H1 (cell line): Measurements from ENCODE around the gene DHRS2. TPM values are rescaled to one million over a fixed set of nuclear protein-coding genes. Genes with fewer than 3 reads are reported as not detected.

ENCODE experiments used
- CTCF ChIA-PET: fragments of 300-600 bp; sonication (Branson Sonifier 250); formaldehyde crosslinking; loops from one replicate; lab custom pipeline; 2021; ENCODE audit not compliant: partially characterized antibody; lab: Charles Lee
- POLR2A ChIA-PET: fragments of 300-600 bp; sonication (Branson Sonifier 250); formaldehyde crosslinking; loops from one replicate; lab custom pipeline; 2021; ENCODE audit warnings: inconsistent platforms; ENCODE audit not compliant: partially characterized antibody; lab: Charles Lee
- DNase-seq, 2 experiments: peaks; one replicate each; pipeline versions ENCODE4 v3.0.0 to v3.0.0-alpha.2; 2010 to 2022; ENCODE audit warnings: low spot score in 2 of 2, low read depth in 1 of 2, mixed read lengths in 1 of 2
- FAIRE-seq: peaks from 2 replicates; lab custom pipeline; 2011; peaks lifted over from hg19 to GRCh38; lab: Jason Lieb, UNC
- H2AFZ ChIP-seq: 2 replicates; pipeline ENCODE4 v1.8.1; 2012; ENCODE audit warnings: low read length, inconsistent platforms
- H2AK5ac ChIP-seq: 2 replicates; pipeline ENCODE4 v1.6.1; 2013; ENCODE audit warnings: low read depth, low read length
- H2BK120ac ChIP-seq: replicated peaks from 2 replicates; pipeline ENCODE3; 2013; ENCODE audit warnings: low read depth, low read length, inconsistent platforms
- H2BK12ac ChIP-seq: 2 replicates; pipeline ENCODE4 v1.6.1; 2013; ENCODE audit warnings: low read depth, low read length
- H2BK15ac ChIP-seq: 2 replicates; pipeline ENCODE4 v1.6.1; 2013; ENCODE audit warnings: low read length
- H2BK20ac ChIP-seq: 2 replicates; pipeline ENCODE4 v1.6.1; 2013; ENCODE audit warnings: low read length
- H2BK5ac ChIP-seq: 2 replicates; pipeline ENCODE4 v1.6.1; 2013; ENCODE audit warnings: low read depth, low read length
- H3K14ac ChIP-seq: 2 replicates; pipeline ENCODE4 v1.6.1; 2013; ENCODE audit warnings: inconsistent platforms; ENCODE audit not compliant: insufficient read length
- H3K18ac ChIP-seq: 2 replicates; pipeline ENCODE4 v1.6.1; 2013; ENCODE audit warnings: low read length; ENCODE audit errors: extremely low read depth
- H3K23ac ChIP-seq: 2 replicates; pipeline ENCODE4 v1.6.1; 2013; ENCODE audit warnings: inconsistent platforms; ENCODE audit not compliant: insufficient read length
- H3K23me2 ChIP-seq: 2 replicates; pipeline ENCODE4 v1.6.1; 2013; ENCODE audit warnings: low read depth, low read length
- H3K27ac ChIP-seq: 2 replicates; pipeline ENCODE4 v1.6.1; 2011; ENCODE audit warnings: low read depth, low read length, inconsistent platforms
- H3K27me3 ChIP-seq, 4 experiments: replicated peaks in 1 of 4; 1 replicate in 1 of 4; 2 replicates in 3 of 4; pipeline versions ENCODE4 v1.6.1 to v1.8.1; 2011 to 2013; ENCODE audit warnings: low read length in 3 of 4, mild to moderate bottlenecking in 3 of 4, inconsistent platforms in 2 of 4, mixed read lengths in 2 of 4, moderate library complexity in 1 of 4; ENCODE audit not compliant: control insufficient read depth in 3 of 4, insufficient read depth in 3 of 4; ENCODE audit errors: extremely low read depth in 1 of 4
- H3K36me3 ChIP-seq, 4 experiments: 2 replicates each; pipeline versions ENCODE4 v1.6.1 to v1.8.1; 2011 to 2013; ENCODE audit warnings: mild to moderate bottlenecking in 4 of 4, low read length in 3 of 4, moderate library complexity in 2 of 4, control low read depth in 1 of 4, inconsistent platforms in 1 of 4; ENCODE audit not compliant: insufficient read depth in 4 of 4, control insufficient read depth in 2 of 4
- H3K4ac ChIP-seq: replicated peaks from 2 replicates; pipeline ENCODE3; 2013; ENCODE audit warnings: low read length, low read depth, mixed read lengths, inconsistent platforms; ENCODE audit not compliant: insufficient read length
- H3K4me1 ChIP-seq, 4 experiments: replicated peaks in 1 of 4; 1 replicate in 1 of 4; 2 replicates in 3 of 4; pipeline versions ENCODE4 v1.6.1 to v1.8.1; 2011 to 2013; ENCODE audit warnings: low read length in 3 of 4, inconsistent platforms in 2 of 4, mixed read lengths in 1 of 4; ENCODE audit not compliant: insufficient read depth in 4 of 4, control insufficient read depth in 3 of 4
- H3K4me2 ChIP-seq, 2 experiments: 2 replicates each; pipeline versions ENCODE4 v1.6.1 to v1.8.1; 2011 to 2013; ENCODE audit warnings: low read depth in 2 of 2, low read length in 2 of 2, control low read depth in 1 of 2, inconsistent platforms in 1 of 2, mild to moderate bottlenecking in 1 of 2; ENCODE audit not compliant: insufficient read depth in 1 of 2
- H3K4me3 ChIP-seq, 4 experiments: fragments of 200-600, 300-600 bp in 1 of 4; sonication (generic), shearing (Covaris generic), sonication (Bioruptor Twin) in 1 of 4; 2 replicates each; pipeline versions ENCODE4 v1.5.1 to v1.8.1; 2011 to 2016; ENCODE audit warnings: low read length in 4 of 4, low read depth in 3 of 4, control low read depth in 2 of 4, inconsistent platforms in 2 of 4, mild to moderate bottlenecking in 2 of 4, mixed read lengths in 1 of 4, moderate library complexity in 1 of 4; ENCODE audit not compliant: insufficient read depth in 2 of 4; ENCODE audit errors: extremely low read depth in 1 of 4
- H3K56ac ChIP-seq: replicated peaks from 2 replicates; pipeline ENCODE3; 2013; ENCODE audit warnings: low read depth, mild to moderate bottlenecking, mixed read lengths, low read length, inconsistent platforms; ENCODE audit not compliant: insufficient read length
- H3K79me1 ChIP-seq: 2 replicates; pipeline ENCODE4 v1.6.1; 2013; ENCODE audit warnings: low read depth, low read length, control low read depth
- H3K79me2 ChIP-seq, 2 experiments: 2 replicates each; pipeline versions ENCODE4 v1.6.1 to v1.8.1; 2012 to 2013; ENCODE audit warnings: low read length in 2 of 2, mild to moderate bottlenecking in 2 of 2, inconsistent platforms in 1 of 2; ENCODE audit not compliant: insufficient read depth in 2 of 2, control insufficient read depth in 1 of 2
- H3K9ac ChIP-seq, 4 experiments: replicated peaks in 1 of 4; 1 replicate in 1 of 4; 2 replicates in 3 of 4; pipeline versions ENCODE4 v1.6.1 to v1.8.1; 2011 to 2013; ENCODE audit warnings: low read depth in 3 of 4, low read length in 3 of 4, control low read depth in 2 of 4, mild to moderate bottlenecking in 2 of 4, moderate library complexity in 2 of 4, inconsistent platforms in 1 of 4; ENCODE audit errors: extremely low read depth in 1 of 4
- H3K9me3 ChIP-seq, 2 experiments: 2 replicates each; pipeline versions ENCODE4 v1.6.1 to v1.8.1; 2012 to 2013; ENCODE audit warnings: mild to moderate bottlenecking in 2 of 2, moderate library complexity in 2 of 2, control low read depth in 1 of 2, inconsistent platforms in 1 of 2, low read depth in 1 of 2, low read length in 1 of 2, mixed read lengths in 1 of 2; ENCODE audit not compliant: insufficient read depth in 2 of 2
- H4K20me1 ChIP-seq, 2 experiments: replicated peaks in 1 of 2; 2 replicates each; pipeline versions ENCODE3 to v1.8.1; 2011 to 2013; ENCODE audit warnings: inconsistent platforms in 2 of 2, low read length in 2 of 2, mild to moderate bottlenecking in 1 of 2; ENCODE audit not compliant: insufficient read depth in 2 of 2, control insufficient read depth in 1 of 2
- H4K5ac ChIP-seq: 2 replicates; pipeline ENCODE4 v1.6.1; 2013; ENCODE audit warnings: low read length, low read depth, mixed read lengths, inconsistent platforms; ENCODE audit not compliant: insufficient read length
- H4K8ac ChIP-seq: 2 replicates; pipeline ENCODE4 v1.8.0; 2013; ENCODE audit warnings: mild to moderate bottlenecking, moderate library complexity, low read length, inconsistent platforms; ENCODE audit not compliant: insufficient read depth; ENCODE audit errors: extremely low read depth
- H4K91ac ChIP-seq: replicated peaks from 2 replicates; pipeline ENCODE3; 2013; ENCODE audit warnings: low read length, mixed read lengths, inconsistent platforms; ENCODE audit not compliant: insufficient read length
- CBX5 ChIP-seq: fragments of 300-800, 300-1000 bp; sonication (generic); IDR thresholded peaks from 2 replicates; pipeline ENCODE4 v1.7.1; 2016; ENCODE audit warnings: antibody characterized with exemption, low read length, low read depth
- CHD2 ChIP-seq: IDR thresholded peaks from 2 replicates; pipeline ENCODE4 v1.6.1; 2012; ENCODE audit warnings: low read length, improper control_type of control experiment
- CREB1 ChIP-seq: IDR thresholded peaks from 2 replicates; pipeline ENCODE4 v1.6.1; 2012; ENCODE audit warnings: inconsistent platforms
- CTBP2 ChIP-seq: IDR thresholded peaks from 2 replicates; pipeline ENCODE4 v1.7.0; 2011; ENCODE audit warnings: borderline replicate concordance, mild to moderate bottlenecking, moderate library complexity, mixed read lengths, low read length; ENCODE audit not compliant: insufficient read depth, insufficient read length
- EZH2 ChIP-seq: fragments of 200-600 bp; sonication (generic); IDR thresholded peaks from 2 replicates; pipeline ENCODE4 v1.7.1; 2012; ENCODE audit warnings: low read depth, mild to moderate bottlenecking, moderate library complexity, low read length, inconsistent platforms; ENCODE audit not compliant: severe bottlenecking
- HDAC2 ChIP-seq, 2 experiments: fragments of 300-600 bp in 1 of 2; sonication (generic) in 1 of 2; IDR thresholded peaks; 2 replicates each; pipeline ENCODE4 v1.6.1; 2011 to 2012; ENCODE audit warnings: low read depth in 2 of 2, low read length in 2 of 2, mild to moderate bottlenecking in 2 of 2, moderate library complexity in 2 of 2, borderline replicate concordance in 1 of 2, inconsistent platforms in 1 of 2
- JUND ChIP-seq: IDR thresholded peaks from 2 replicates; pipeline ENCODE4 v1.6.1; 2011; ENCODE audit warnings: mild to moderate bottlenecking, improper control_type of control experiment, low read length
- POLR2AphosphoS5 ChIP-seq: IDR thresholded peaks from 2 replicates; pipeline ENCODE4 v1.6.1; 2011; ENCODE audit warnings: low read depth, low read length
- RBBP5 ChIP-seq: IDR thresholded peaks from 2 replicates; pipeline ENCODE4 v1.7.1; 2012; ENCODE audit warnings: low read depth, mild to moderate bottlenecking, inconsistent platforms, low read length, moderate library complexity, borderline replicate concordance
- RXRA ChIP-seq: IDR thresholded peaks from 2 replicates; pipeline ENCODE4 v1.6.1; 2011; ENCODE audit warnings: low read depth, mild to moderate bottlenecking, low read length, moderate library complexity; ENCODE audit not compliant: insufficient read depth
- TEAD4 ChIP-seq: IDR thresholded peaks from 2 replicates; pipeline ENCODE4 v1.6.1; 2012; ENCODE audit warnings: low read depth, low read length, inconsistent platforms, mixed read lengths
- WGBS, 2 experiments: shearing (Covaris generic) in 1 of 2; methylation state at CpG; one replicate each; pipeline versions ENCODE4 v1.1.6 to v1.1.7; 2013 to 2015; ENCODE audit warnings: low lambda C conversion rate in 2 of 2, mixed read lengths in 2 of 2, inconsistent platforms in 1 of 2, low coverage in 1 of 2, missing lambda C conversion rate in 1 of 2; ENCODE audit not compliant: insufficient replicate concordance in 2 of 2, insufficient coverage in 1 of 2, insufficient read length in 1 of 2; ENCODE audit errors: extremely low coverage in 1 of 2, missing lambda C conversion rate in 1 of 2; 5-methylcytosine and 5-hydroxymethylcytosine counted together
- polyA plus RNA-seq, 7 experiments: library from polyadenylated mRNA; depleted of rRNA in 3 of 7; stranded (reverse) in 5 of 7; unstranded in 2 of 7; fragments of >200 nt in 5 of 7; fragments of 200-250 nt in 2 of 7; gene quantifications; 1 replicate in 5 of 7; 2 replicates in 1 of 7; 4 replicates in 1 of 7; pipeline versions ENCODE4 v1.2.1 to v1.2.3, GENCODE V29; 2011 to 2013; ENCODE audit warnings: missing spikeins in 2 of 7, mixed read lengths in 2 of 7
- total RNA-seq: library from RNA; stranded (reverse); fragmentation: NEBNext Ultra II Directional; extraction: Animal tissue kit (Norgen Biotek cat#: 25700); gene quantifications from 2 replicates; pipeline ENCODE4 v1.2.1, GENCODE V29; 2021
- TF ChIP-seq, protein P1 (sequence below): IDR thresholded peaks from 2 replicates; pipeline ENCODE4 v1.6.1; 2012; ENCODE audit warnings: inconsistent platforms
- TF ChIP-seq, protein P2 (sequence below): IDR thresholded peaks from 2 replicates; pipeline ENCODE4 v1.6.1; 2012; ENCODE audit warnings: inconsistent platforms

DHRS2 gene
- total and polyA plus RNA-seq, 2 of the 8 experiments (the other 6 are each of a cell fraction or from before 2014, with no cell fraction given): 1.1 to 3.5 TPM

GRCh38 chr14:23663711-23664110, 27.5 kb downstream of the DHRS2 start:
- FAIRE-seq (no peak), DNase-seq (no peak)
- H3K4me2 ChIP-seq: no peak overlapping the region
- H2BK15ac ChIP-seq: no peak overlapping the region
- no peak overlapping the region for H3K23ac ChIP-seq
- no peak overlapping the region for H4K91ac ChIP-seq
- H2BK5ac ChIP-seq: no peak overlapping the region
- H3K14ac ChIP-seq: no peak overlapping the region
- no peak overlapping the region for H3K56ac ChIP-seq
- no peak overlapping the region for H2BK120ac ChIP-seq
- no peaks in the 10 kb centered on the region; the same call in 1 of the 2 replicates for H3K23me2 ChIP-seq
- no peaks in the 10 kb centered on the region for H4K20me1 ChIP-seq
- no peak overlapping the region for H2BK20ac ChIP-seq
- no peak overlapping the region for H4K5ac ChIP-seq
- no peak overlapping the region for H4K8ac ChIP-seq
- ChIA-PET CTCF (interaction anchor here (1.0 to 6.2 kb wide), 5 partner anchors 12 to 63 kb away, joined by 3 to 49 read pairs (median 5); no protein-coding TSS in a partner anchor), POLR2A (interaction anchor here (0.6 kb wide), 1 partner anchor 120 kb away, joined by 3 read pairs; no protein-coding TSS in a partner anchor)
- H3K79me2 ChIP-seq: no peaks in the 10 kb centered on the region
- H3K27me3 ChIP-seq: no peaks in the 10 kb centered on the region
- H3K27ac ChIP-seq: no peak overlapping the region
- H2AK5ac ChIP-seq: no peak overlapping the region
- no peaks in the 10 kb centered on the region for H3K9me3 ChIP-seq
- no peak overlapping the region for H3K4me3 ChIP-seq
- no peak overlapping the region for H3K4ac ChIP-seq
- H3K79me1 ChIP-seq: no peaks in the 10 kb centered on the region
- 89% methylated on average over 5 of the region's 5 CpGs; no CpG with 5 or more reads in 1 of the 2 experiments for WGBS, 2 experiments
- no peaks in the 10 kb centered on the region for H3K4me1 ChIP-seq
- no peak overlapping the region for H3K18ac ChIP-seq
- no peak overlapping the region for H2AFZ ChIP-seq
- no peak overlapping the region for H2BK12ac ChIP-seq
- H3K9ac ChIP-seq: no peak overlapping the region
- H3K36me3 ChIP-seq: no peaks in the 10 kb centered on the region
- no peak for TF ChIP-seq POLR2AphosphoS5
- no peak for TF ChIP-seq JUND
- TF ChIP-seq, protein P1, sequence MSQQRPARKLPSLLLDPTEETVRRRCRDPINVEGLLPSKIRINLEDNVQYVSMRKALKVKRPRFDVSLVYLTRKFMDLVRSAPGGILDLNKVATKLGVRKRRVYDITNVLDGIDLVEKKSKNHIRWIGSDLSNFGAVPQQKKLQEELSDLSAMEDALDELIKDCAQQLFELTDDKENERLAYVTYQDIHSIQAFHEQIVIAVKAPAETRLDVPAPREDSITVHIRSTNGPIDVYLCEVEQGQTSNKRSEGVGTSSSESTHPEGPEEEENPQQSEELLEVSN: no peak
- TF ChIP-seq HDAC2 (IDR thresholded peaks at IDR 0.05; ENCODE audit: borderline replicate concordance in 1 of 2, low read depth in 2 of 2, low read length in 2 of 2): no peak
- no peak for TF ChIP-seq RXRA
- no peak for TF ChIP-seq RBBP5
- no peak for TF ChIP-seq CREB1
- TF ChIP-seq EZH2: no peak
- no peak for TF ChIP-seq CBX5
- no peak for TF ChIP-seq CTBP2
- no peak for TF ChIP-seq CHD2
- no peak for TF ChIP-seq TEAD4
- TF ChIP-seq, protein P2, sequence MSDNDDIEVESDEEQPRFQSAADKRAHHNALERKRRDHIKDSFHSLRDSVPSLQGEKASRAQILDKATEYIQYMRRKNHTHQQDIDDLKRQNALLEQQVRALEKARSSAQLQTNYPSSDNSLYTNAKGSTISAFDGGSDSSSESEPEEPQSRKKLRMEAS: no peak
